HepG2 (cell line): Measurements from ENCODE around the gene BLCAP. TPM values are rescaled to one million over a fixed set of nuclear protein-coding genes. Genes with fewer than 3 reads are reported as not detected.

ENCODE experiments used
- ARNT2 ChIP-seq: sonication (generic); formaldehyde crosslinking; IDR thresholded peaks from 2 replicates; pipeline ENCODE4 v1.8.0; 2022; ENCODE audit warnings: mild to moderate bottlenecking, low read depth, missing genetic modification reagents, moderate library complexity
- DMAP1 ChIP-seq: IDR thresholded peaks from 2 replicates; pipeline ENCODE4 v1.6.1; 2016
- FOXA3 ChIP-seq: IDR thresholded peaks from 2 replicates; pipeline ENCODE4 v1.6.1; 2016; ENCODE audit warnings: missing genetic modification reagents, missing compliant biosample characterization
- GZF1 ChIP-seq: sonication (generic); formaldehyde crosslinking; IDR thresholded peaks from 2 replicates; pipeline ENCODE4 v1.5.1; 2020; ENCODE audit warnings: mild to moderate bottlenecking, missing genetic modification reagents
- HOXA7 ChIP-seq: sonication (generic); formaldehyde crosslinking; IDR thresholded peaks from 2 replicates; pipeline ENCODE4 v1.8.1; 2022; ENCODE audit warnings: mild to moderate bottlenecking, missing genetic modification reagents, moderate library complexity
- MEIS2 ChIP-seq: sonication (generic); formaldehyde crosslinking; IDR thresholded peaks from 2 replicates; pipeline ENCODE4 v1.9.0; 2021; ENCODE audit warnings: mild to moderate bottlenecking, missing genetic modification reagents
- MXD4 ChIP-seq: IDR thresholded peaks from 2 replicates; pipeline ENCODE4 v1.6.1; 2016; ENCODE audit warnings: mild to moderate bottlenecking, missing biosample characterization, missing genetic modification reagents
- NFE2 ChIP-seq: sonication (generic); formaldehyde crosslinking; IDR thresholded peaks from 2 replicates; pipeline ENCODE4 v1.4.0; 2020; ENCODE audit warnings: missing genetic modification reagents
- NR3C1 ChIP-seq: sonication (generic); formaldehyde crosslinking; IDR thresholded peaks from 2 replicates; pipeline ENCODE4 v1.4.0; 2020; ENCODE audit warnings: missing genetic modification reagents
- RFX5 ChIP-seq: IDR thresholded peaks from 2 replicates; pipeline ENCODE4 v1.6.1; 2011; ENCODE audit warnings: low read depth, low read length, improper control_type of control experiment
- SATB2 ChIP-seq: sonication (generic); formaldehyde crosslinking; IDR thresholded peaks from 2 replicates; pipeline ENCODE4 v1.5.0; 2020; ENCODE audit warnings: missing genetic modification reagents
- SMAD1 ChIP-seq: sonication (generic); formaldehyde crosslinking; IDR thresholded peaks from 2 replicates; pipeline ENCODE4 v1.4.0; 2020; ENCODE audit warnings: missing genetic modification reagents, low read depth, mild to moderate bottlenecking, borderline replicate concordance
- ZNF484 ChIP-seq: sonication (generic); formaldehyde crosslinking; IDR thresholded peaks from 2 replicates; pipeline ENCODE4 v1.5.1; 2020; ENCODE audit warnings: mild to moderate bottlenecking, low read depth, missing genetic modification reagents, borderline replicate concordance
- ZNF766 ChIP-seq: sonication (generic); formaldehyde crosslinking; IDR thresholded peaks from 2 replicates; pipeline ENCODE4 v1.5.0; 2020; ENCODE audit warnings: missing genetic modification reagents, borderline replicate concordance
- ZNF839 ChIP-seq: sonication (generic); formaldehyde crosslinking; IDR thresholded peaks from 2 replicates; pipeline ENCODE4 v1.4.0; 2020; ENCODE audit warnings: missing genetic modification reagents, mild to moderate bottlenecking, borderline replicate concordance
- polyA plus RNA-seq, 8 experiments: library from polyadenylated mRNA; depleted of rRNA in 3 of 8; stranded (reverse) in 7 of 8; unstranded in 1 of 8; fragments of >200 nt; fragmentation: Illumina TruSeq in 4 of 8; extraction: Trizol in 4 of 8; gene quantifications; 2 replicates each; pipeline versions ENCODE4 v1.2.1 to v1.2.3, GENCODE V29; 2011 to 2016; ENCODE audit warnings: low read depth in 4 of 8, missing spikeins in 1 of 8, mixed read lengths in 1 of 8; ENCODE audit not compliant: insufficient read depth in 1 of 8
- total RNA-seq, 5 experiments: library from RNA; depleted of rRNA; stranded (reverse); fragments of >200 nt; fragmentation: Illumina TruSeq; extraction: Trizol; gene quantifications; 2 replicates each; pipeline ENCODE4 v1.2.3, GENCODE V29; 2016; ENCODE audit warnings: low read depth in 1 of 5
- TF ChIP-seq, protein P1 (sequence below): IDR thresholded peaks from 2 replicates; pipeline ENCODE4 v1.6.1; 2016; ENCODE audit warnings: missing genetic modification reagents, missing compliant biosample characterization
- TF ChIP-seq, protein P2 (sequence below): IDR thresholded peaks from 2 replicates; pipeline ENCODE4 v1.4.0; 2020; ENCODE audit warnings: mild to moderate bottlenecking, missing genetic modification reagents
- TF ChIP-seq, protein P3 (sequence below), 2 experiments: sonication (generic) in 1 of 2; formaldehyde crosslinking in 1 of 2; IDR thresholded peaks; 2 replicates each; pipeline versions ENCODE4 v1.4.0 to v1.6.1; 2016 to 2020; ENCODE audit warnings: borderline replicate concordance in 1 of 2, low read depth in 1 of 2, mild to moderate bottlenecking in 1 of 2, missing genetic modification reagents in 1 of 2
- TF ChIP-seq, protein P4 (sequence below): sonication (generic); formaldehyde crosslinking; IDR thresholded peaks from 2 replicates; pipeline ENCODE4 v1.8.1; 2023; ENCODE audit warnings: mild to moderate bottlenecking, missing genetic modification reagents, borderline replicate concordance

Gene BLCAP
- total and polyA plus RNA-seq, 2 of the 13 experiments (the other 11 are each of a cell fraction or from before 2014, with no cell fraction given) = 52.4 to 86.8 TPM

DNA sequence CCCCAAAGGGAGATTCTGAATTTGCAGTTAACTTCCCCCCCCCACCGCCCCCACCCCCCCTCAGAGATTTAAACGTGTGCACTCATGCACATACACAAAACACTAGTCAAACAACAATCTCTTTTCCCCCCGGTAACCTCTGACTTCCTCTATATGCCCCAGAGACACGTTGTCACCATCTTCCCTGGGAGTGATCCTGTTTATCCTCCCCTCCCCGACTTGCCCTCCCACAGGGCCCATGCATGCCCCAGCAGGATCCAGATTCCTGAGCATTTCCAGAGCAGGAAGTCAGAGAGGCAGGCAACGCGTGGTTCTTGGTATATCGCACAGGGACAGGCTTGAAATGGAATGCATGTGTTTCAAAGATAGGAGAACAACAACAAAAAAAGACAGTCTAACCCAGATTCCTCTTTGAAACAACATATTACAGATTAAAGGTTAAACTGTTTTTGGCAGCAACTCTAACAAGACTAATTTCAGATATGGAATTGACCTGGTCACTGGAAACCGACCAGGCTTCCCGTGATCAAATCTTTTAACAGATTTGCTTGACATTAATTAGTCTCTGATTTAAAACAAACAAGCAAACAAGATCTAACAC lies 1.3 kb downstream of the BLCAP start (continued):
- TF ChIP-seq SMAD1 = no peak
- no peak for TF ChIP-seq ZNF839
- TF ChIP-seq DMAP1 (CRISPR knock-in tag) = 0 out of 2 replicates have a peak, but pooled peaks have one; percentile 15
- no peak for TF ChIP-seq RFX5
- no peak; the same call in 1 of the 2 replicates for TF ChIP-seq ZNF484
- no peak for TF ChIP-seq NR3C1 (CRISPR knock-in tag)
- TF ChIP-seq HOXA7 (CRISPR knock-in tag) = no peak
- 0 out of 2 replicates have a peak, but pooled peaks have one; percentile 42 for TF ChIP-seq ARNT2 (CRISPR knock-in tag)
- peak; percentile 51; the same call in 1 of the 2 replicates for TF ChIP-seq MEIS2 (CRISPR knock-in tag)
- TF ChIP-seq, protein P1, sequence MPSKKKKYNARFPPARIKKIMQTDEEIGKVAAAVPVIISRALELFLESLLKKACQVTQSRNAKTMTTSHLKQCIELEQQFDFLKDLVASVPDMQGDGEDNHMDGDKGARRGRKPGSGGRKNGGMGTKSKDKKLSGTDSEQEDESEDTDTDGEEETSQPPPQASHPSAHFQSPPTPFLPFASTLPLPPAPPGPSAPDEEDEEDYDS (CRISPR knock-in tag) = peak; percentile 31; the same call in 1 of the 2 replicates
- TF ChIP-seq GZF1 = no peak
- TF ChIP-seq, protein P2, sequence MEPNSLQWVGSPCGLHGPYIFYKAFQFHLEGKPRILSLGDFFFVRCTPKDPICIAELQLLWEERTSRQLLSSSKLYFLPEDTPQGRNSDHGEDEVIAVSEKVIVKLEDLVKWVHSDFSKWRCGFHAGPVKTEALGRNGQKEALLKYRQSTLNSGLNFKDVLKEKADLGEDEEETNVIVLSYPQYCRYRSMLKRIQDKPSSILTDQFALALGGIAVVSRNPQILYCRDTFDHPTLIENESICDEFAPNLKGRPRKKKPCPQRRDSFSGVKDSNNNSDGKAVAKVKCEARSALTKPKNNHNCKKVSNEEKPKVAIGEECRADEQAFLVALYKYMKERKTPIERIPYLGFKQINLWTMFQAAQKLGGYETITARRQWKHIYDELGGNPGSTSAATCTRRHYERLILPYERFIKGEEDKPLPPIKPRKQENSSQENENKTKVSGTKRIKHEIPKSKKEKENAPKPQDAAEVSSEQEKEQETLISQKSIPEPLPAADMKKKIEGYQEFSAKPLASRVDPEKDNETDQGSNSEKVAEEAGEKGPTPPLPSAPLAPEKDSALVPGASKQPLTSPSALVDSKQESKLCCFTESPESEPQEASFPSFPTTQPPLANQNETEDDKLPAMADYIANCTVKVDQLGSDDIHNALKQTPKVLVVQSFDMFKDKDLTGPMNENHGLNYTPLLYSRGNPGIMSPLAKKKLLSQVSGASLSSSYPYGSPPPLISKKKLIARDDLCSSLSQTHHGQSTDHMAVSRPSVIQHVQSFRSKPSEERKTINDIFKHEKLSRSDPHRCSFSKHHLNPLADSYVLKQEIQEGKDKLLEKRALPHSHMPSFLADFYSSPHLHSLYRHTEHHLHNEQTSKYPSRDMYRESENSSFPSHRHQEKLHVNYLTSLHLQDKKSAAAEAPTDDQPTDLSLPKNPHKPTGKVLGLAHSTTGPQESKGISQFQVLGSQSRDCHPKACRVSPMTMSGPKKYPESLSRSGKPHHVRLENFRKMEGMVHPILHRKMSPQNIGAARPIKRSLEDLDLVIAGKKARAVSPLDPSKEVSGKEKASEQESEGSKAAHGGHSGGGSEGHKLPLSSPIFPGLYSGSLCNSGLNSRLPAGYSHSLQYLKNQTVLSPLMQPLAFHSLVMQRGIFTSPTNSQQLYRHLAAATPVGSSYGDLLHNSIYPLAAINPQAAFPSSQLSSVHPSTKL (CRISPR knock-in tag) = peak; percentile 47; the same call in 1 of the 2 replicates
- no peak for TF ChIP-seq NFE2
- TF ChIP-seq, protein P3, sequence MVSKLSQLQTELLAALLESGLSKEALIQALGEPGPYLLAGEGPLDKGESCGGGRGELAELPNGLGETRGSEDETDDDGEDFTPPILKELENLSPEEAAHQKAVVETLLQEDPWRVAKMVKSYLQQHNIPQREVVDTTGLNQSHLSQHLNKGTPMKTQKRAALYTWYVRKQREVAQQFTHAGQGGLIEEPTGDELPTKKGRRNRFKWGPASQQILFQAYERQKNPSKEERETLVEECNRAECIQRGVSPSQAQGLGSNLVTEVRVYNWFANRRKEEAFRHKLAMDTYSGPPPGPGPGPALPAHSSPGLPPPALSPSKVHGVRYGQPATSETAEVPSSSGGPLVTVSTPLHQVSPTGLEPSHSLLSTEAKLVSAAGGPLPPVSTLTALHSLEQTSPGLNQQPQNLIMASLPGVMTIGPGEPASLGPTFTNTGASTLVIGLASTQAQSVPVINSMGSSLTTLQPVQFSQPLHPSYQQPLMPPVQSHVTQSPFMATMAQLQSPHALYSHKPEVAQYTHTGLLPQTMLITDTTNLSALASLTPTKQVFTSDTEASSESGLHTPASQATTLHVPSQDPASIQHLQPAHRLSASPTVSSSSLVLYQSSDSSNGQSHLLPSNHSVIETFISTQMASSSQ (IDR thresholded peaks at IDR 0.05; ENCODE audit: low read depth) = no peak
- TF ChIP-seq, protein P3 (CRISPR knock-in tag; IDR thresholded peaks at IDR 0.05; ENCODE audit: borderline replicate concordance) = 0 out of 2 replicates have a peak, but pooled peaks have one; percentile 35
- TF ChIP-seq, protein P4, sequence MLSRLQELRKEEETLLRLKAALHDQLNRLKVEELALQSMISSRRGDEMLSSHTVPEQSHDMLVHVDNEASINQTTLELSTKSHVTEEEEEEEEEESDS = no peak
- TF ChIP-seq MXD4 = peak; percentile 74; the same call in 1 of the 2 replicates
- TF ChIP-seq SATB2 (CRISPR knock-in tag) = no peak
- TF ChIP-seq ZNF766 (CRISPR knock-in tag) = no peak
- peak; percentile 32; the same call in 1 of the 2 replicates for TF ChIP-seq FOXA3 (CRISPR knock-in tag)
